ENCODE data around the gene PHIP.
"Not testable (repeated sequence)": the region's sequence is repeated elsewhere in the genome, so short reads cannot be mapped to it uniquely, and the experiment has no call there.

DNA sequence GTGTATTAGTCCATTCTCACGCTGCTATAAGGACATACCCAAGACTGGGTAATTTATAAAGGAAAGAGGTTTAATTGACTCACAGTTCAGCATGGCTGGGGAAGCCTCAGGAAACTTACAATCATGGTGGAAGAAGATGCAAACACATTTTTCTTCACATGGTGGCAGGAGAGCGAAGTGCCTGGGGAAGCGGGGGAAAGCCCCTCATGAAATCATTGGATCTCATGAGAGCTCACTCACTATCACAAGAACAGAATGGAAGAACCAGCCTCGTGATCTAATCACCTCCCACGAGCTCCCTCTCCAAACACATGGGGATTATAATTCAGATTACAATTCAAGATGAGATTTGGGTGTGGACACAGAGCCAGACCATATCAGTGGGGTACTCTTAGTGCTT is 13.7 kb upstream of the PHIP start:
- TF ChIP-seq, protein P1, sequence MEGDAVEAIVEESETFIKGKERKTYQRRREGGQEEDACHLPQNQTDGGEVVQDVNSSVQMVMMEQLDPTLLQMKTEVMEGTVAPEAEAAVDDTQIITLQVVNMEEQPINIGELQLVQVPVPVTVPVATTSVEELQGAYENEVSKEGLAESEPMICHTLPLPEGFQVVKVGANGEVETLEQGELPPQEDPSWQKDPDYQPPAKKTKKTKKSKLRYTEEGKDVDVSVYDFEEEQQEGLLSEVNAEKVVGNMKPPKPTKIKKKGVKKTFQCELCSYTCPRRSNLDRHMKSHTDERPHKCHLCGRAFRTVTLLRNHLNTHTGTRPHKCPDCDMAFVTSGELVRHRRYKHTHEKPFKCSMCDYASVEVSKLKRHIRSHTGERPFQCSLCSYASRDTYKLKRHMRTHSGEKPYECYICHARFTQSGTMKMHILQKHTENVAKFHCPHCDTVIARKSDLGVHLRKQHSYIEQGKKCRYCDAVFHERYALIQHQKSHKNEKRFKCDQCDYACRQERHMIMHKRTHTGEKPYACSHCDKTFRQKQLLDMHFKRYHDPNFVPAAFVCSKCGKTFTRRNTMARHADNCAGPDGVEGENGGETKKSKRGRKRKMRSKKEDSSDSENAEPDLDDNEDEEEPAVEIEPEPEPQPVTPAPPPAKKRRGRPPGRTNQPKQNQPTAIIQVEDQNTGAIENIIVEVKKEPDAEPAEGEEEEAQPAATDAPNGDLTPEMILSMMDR (IDR thresholded peaks at IDR 0.05) = not testable (repeated sequence)
- not testable (repeated sequence) for TF ChIP-seq EP300, POLR2AphosphoS5 (IDR thresholded peaks at IDR 0.05)

All from gastroesophageal sphincter (tissue), 3 donors.